ENCODE data around the gene RNF151. TPM values are rescaled to one million over a fixed set of nuclear protein-coding genes. Genes with fewer than 3 reads are reported as not detected.

Gene RNF151
- total and polyA plus RNA-seq, 2 donors (not counting 1 experiment from before 2014, with no cell fraction given), result not detected

DNA sequence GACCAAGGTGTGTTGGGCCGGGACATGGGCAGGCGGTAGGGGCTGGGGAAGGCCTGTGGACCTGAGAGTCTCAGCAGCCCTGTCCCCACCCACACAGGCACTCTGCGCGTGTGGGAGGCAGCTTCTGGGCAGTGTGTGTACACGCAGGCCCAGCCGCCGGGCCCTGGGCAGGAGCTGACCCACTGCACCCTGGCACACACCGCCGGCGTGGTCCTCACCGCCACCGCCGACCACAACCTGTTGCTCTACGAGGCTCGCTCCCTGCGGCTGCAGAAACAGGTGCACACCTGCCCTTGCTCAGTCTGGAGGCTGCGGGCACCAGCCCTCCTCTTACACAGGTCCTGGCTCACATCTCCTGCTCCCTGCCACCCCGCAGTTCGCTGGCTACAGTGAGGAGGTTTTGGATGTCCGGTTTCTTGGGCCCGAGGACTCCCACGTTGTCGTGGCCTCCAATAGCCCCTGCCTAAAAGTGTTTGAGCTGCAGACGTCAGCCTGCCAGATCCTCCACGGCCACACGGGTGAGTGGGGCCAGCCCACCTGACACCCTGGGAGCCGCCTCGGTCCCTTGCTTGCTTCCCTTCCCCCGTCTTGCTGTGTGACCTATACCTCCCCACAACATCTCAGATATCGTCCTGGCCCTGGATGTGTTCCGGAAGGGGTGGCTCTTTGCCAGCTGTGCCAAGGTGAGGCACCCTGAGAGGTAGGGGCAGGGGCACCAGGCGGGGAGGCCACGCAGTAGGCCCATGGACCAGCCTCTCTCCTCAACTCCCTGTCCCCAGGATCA lies 9.0 kb downstream of the RNF151 start:
- Histone ChIP-seq H3K4me1 (ENCODE audit: control insufficient read depth, extremely low read depth, insufficient read depth, low read length) (no peaks in the 10 kb centered on the region), H3K79me2 (ENCODE audit: control insufficient read depth, insufficient read depth, low read length) (peaks cover 16% of the 10 kb centered on the region), H3K9me3 (ENCODE audit: control insufficient read depth, insufficient read depth, low read depth, low read length) (no peaks in the 10 kb centered on the region), H4K20me1 (ENCODE audit: control insufficient read depth, extremely low read depth, insufficient read depth, low read length) (no peaks in the 10 kb centered on the region), H3K27me3 (ENCODE audit: control insufficient read depth, insufficient read depth, low read length) (peaks cover 7% of the 10 kb centered on the region), H3K4me2 (ENCODE audit: extremely low read depth, insufficient read depth, low read length) (no peak overlapping the region), H2AFZ (ENCODE audit: low read length) (no peak overlapping the region), H3K4me3 (replicated peaks in 1 of 4; ENCODE audit: control extremely low read depth in 1 of 4, insufficient read depth in 1 of 4, low read depth in 3 of 4, low read length in 4 of 4) (no peak overlapping the region), H3K27ac (ENCODE audit: insufficient read depth, low read length) (no peak overlapping the region), H3K36me3 (ENCODE audit: control insufficient read depth, insufficient read depth, low read length) (peaks cover 37% of the 10 kb centered on the region), H3K9ac (ENCODE audit: insufficient read depth, low read length) (no peak overlapping the region)
- no peak for TF ChIP-seq EZH2 (IDR thresholded peaks at IDR 0.05; ENCODE audit: low read length, missing control alignments)
- TF ChIP-seq, protein P1, sequence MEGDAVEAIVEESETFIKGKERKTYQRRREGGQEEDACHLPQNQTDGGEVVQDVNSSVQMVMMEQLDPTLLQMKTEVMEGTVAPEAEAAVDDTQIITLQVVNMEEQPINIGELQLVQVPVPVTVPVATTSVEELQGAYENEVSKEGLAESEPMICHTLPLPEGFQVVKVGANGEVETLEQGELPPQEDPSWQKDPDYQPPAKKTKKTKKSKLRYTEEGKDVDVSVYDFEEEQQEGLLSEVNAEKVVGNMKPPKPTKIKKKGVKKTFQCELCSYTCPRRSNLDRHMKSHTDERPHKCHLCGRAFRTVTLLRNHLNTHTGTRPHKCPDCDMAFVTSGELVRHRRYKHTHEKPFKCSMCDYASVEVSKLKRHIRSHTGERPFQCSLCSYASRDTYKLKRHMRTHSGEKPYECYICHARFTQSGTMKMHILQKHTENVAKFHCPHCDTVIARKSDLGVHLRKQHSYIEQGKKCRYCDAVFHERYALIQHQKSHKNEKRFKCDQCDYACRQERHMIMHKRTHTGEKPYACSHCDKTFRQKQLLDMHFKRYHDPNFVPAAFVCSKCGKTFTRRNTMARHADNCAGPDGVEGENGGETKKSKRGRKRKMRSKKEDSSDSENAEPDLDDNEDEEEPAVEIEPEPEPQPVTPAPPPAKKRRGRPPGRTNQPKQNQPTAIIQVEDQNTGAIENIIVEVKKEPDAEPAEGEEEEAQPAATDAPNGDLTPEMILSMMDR (conservative IDR thresholded peaks at IDR 0.05 in 1 of 2, IDR thresholded peaks at IDR 0.05 in 1 of 2; ENCODE audit: low read depth in 1 of 2, low read length in 2 of 2), result no peak
- DNase-seq (ENCODE audit: low read depth in 2 of 2), result no peak

DNA sequence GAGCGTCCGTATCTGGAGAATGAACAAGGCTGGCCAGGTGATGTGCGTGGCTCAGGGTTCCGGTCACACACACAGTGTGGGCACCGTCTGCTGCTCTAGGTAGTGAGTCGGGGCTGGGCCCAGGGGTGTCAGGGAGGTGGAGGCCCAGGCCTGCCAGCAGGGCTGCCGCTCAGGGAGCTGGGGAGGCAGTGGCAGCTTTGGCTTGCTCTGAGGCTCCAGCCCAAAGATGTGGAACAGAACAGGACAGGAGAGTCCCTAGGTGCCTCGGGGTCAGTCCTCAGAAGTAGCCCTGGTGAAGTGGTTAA lies 9.5 kb downstream of the RNF151 start:
- Histone ChIP-seq H3K27ac (ENCODE audit: insufficient read depth, low read length) (no peak overlapping the region), H3K27me3 (ENCODE audit: control insufficient read depth, insufficient read depth, low read length) (peaks cover 12% of the 10 kb centered on the region), H3K4me1 (ENCODE audit: control insufficient read depth, extremely low read depth, insufficient read depth, low read length) (no peaks in the 10 kb centered on the region), H2AFZ (ENCODE audit: low read length) (no peak overlapping the region), H3K4me3 (replicated peaks in 1 of 4; ENCODE audit: control extremely low read depth in 1 of 4, insufficient read depth in 1 of 4, low read depth in 3 of 4, low read length in 4 of 4) (no peak overlapping the region), H3K9me3 (ENCODE audit: control insufficient read depth, insufficient read depth, low read depth, low read length) (no peaks in the 10 kb centered on the region), H3K79me2 (ENCODE audit: control insufficient read depth, insufficient read depth, low read length) (peaks cover 14% of the 10 kb centered on the region), H4K20me1 (ENCODE audit: control insufficient read depth, extremely low read depth, insufficient read depth, low read length) (no peaks in the 10 kb centered on the region), H3K4me2 (ENCODE audit: extremely low read depth, insufficient read depth, low read length) (no peak overlapping the region), H3K36me3 (ENCODE audit: control insufficient read depth, insufficient read depth, low read length) (peaks cover 37% of the 10 kb centered on the region), H3K9ac (ENCODE audit: insufficient read depth, low read length) (no peak overlapping the region)
- TF ChIP-seq, protein P1 (conservative IDR thresholded peaks at IDR 0.05 in 1 of 2, IDR thresholded peaks at IDR 0.05 in 1 of 2; ENCODE audit: low read depth in 1 of 2, low read length in 2 of 2), result no peak
- DNase-seq (ENCODE audit: low read depth in 2 of 2), result no peak

GRCh38 chr16:1976951-1977874 lies 10.6 kb downstream of the RNF151 start:
- no peaks in the 10 kb centered on the region for H3K9me3 ChIP-seq (ENCODE audit: control insufficient read depth, insufficient read depth, low read depth, low read length)
- peaks cover 37% of the 10 kb centered on the region for H3K36me3 ChIP-seq (ENCODE audit: control insufficient read depth, insufficient read depth, low read length)
- H4K20me1 ChIP-seq (ENCODE audit: control insufficient read depth, extremely low read depth, insufficient read depth, low read length), result no peaks in the 10 kb centered on the region
- no peak overlapping the region for H3K9ac ChIP-seq (ENCODE audit: insufficient read depth, low read length)
- no peak for DNase-seq (ENCODE audit: low read depth in 2 of 2)
- H3K27me3 ChIP-seq (ENCODE audit: control insufficient read depth, insufficient read depth, low read length), result peaks cover 19% of the 10 kb centered on the region
- no peak overlapping the region for H3K4me2 ChIP-seq (ENCODE audit: extremely low read depth, insufficient read depth, low read length)
- H3K4me3 ChIP-seq (replicated peaks in 1 of 4; ENCODE audit: control extremely low read depth in 1 of 4, insufficient read depth in 1 of 4, low read depth in 3 of 4, low read length in 4 of 4), result no peak overlapping the region
- peaks cover 13% of the 10 kb centered on the region for H3K79me2 ChIP-seq (ENCODE audit: control insufficient read depth, insufficient read depth, low read length)
- H2AFZ ChIP-seq (ENCODE audit: low read length), result no peak overlapping the region
- H3K27ac ChIP-seq (ENCODE audit: insufficient read depth, low read length), result no peak overlapping the region
- TF ChIP-seq EZH2 (IDR thresholded peaks at IDR 0.05; ENCODE audit: low read length, missing control alignments), result no peak
- TF ChIP-seq, protein P1 (conservative IDR thresholded peaks at IDR 0.05 in 1 of 2, IDR thresholded peaks at IDR 0.05 in 1 of 2; ENCODE audit: low read depth in 1 of 2, low read length in 2 of 2), result no peak
- no peaks in the 10 kb centered on the region for H3K4me1 ChIP-seq (ENCODE audit: control insufficient read depth, extremely low read depth, insufficient read depth, low read length)
